SU-DHL-6 (cell line): ENCODE data around the gene APLP1.

Experiments
- H2AFZ ChIP-seq: fragments of 200-600 bp; sonication (generic); 2 replicates; pipeline ENCODE4 v1.6.1; 2014; ENCODE audit warnings: low read depth, mild to moderate bottlenecking, moderate library complexity, mixed read lengths, antibody characterized with exemption, low read length; ENCODE audit not compliant: severe bottlenecking
- H3F3A ChIP-seq: fragments of 200-600 bp; shearing (Covaris generic); 2 replicates; pipeline ENCODE4 v1.6.0; 2016; ENCODE audit warnings: antibody characterized with exemption, mild to moderate bottlenecking; ENCODE audit not compliant: insufficient read depth
- H3K27ac ChIP-seq: fragments of 200-600 bp; sonication (generic); 2 replicates; pipeline ENCODE4 v1.5.1; 2016; ENCODE audit warnings: low read depth, mild to moderate bottlenecking, low read length, moderate library complexity, mixed read lengths
- H3K27me3 ChIP-seq: fragments of 200-600 bp; sonication (generic), shearing (Covaris generic); 2 replicates; pipeline ENCODE4 v1.6.0; 2014; ENCODE audit warnings: mild to moderate bottlenecking, low read length
- H3K36me3 ChIP-seq: fragments of 200-600 bp; sonication (generic); 2 replicates; pipeline ENCODE4 v1.6.1; 2014; ENCODE audit warnings: mild to moderate bottlenecking, low read length, mixed read lengths
- H3K4me2 ChIP-seq: fragments of 300-600, 200-600 bp; shearing (Covaris generic), sonication (generic); 2 replicates; pipeline ENCODE4 v1.6.0; 2014; ENCODE audit warnings: low read length, low read depth, mild to moderate bottlenecking; ENCODE audit not compliant: poor library complexity, severe bottlenecking
- H3K4me3 ChIP-seq: fragments of 200-600 bp; sonication (generic); 2 replicates; pipeline ENCODE4 v1.5.1; 2014; ENCODE audit warnings: antibody characterized with exemption, low read length, mild to moderate bottlenecking, mixed read lengths; ENCODE audit not compliant: insufficient read depth, poor library complexity, severe bottlenecking
- H3K79me2 ChIP-seq: fragments of 200-600 bp; sonication (generic); 2 replicates; pipeline ENCODE4 v1.6.1; 2014; ENCODE audit warnings: mild to moderate bottlenecking, low read length, moderate library complexity; ENCODE audit not compliant: insufficient read depth
- H3K9ac ChIP-seq: fragments of 200-600 bp; sonication (generic); 2 replicates; pipeline ENCODE4 v1.7.0; 2014; ENCODE audit warnings: mild to moderate bottlenecking, low read length
- H3K9me2 ChIP-seq: fragments of 200-600 bp; sonication (generic); replicated peaks from 2 replicates; pipeline ENCODE4 v1.6.1; 2014; ENCODE audit warnings: low read length; ENCODE audit not compliant: insufficient read depth
- H3K9me3 ChIP-seq: fragments of 200-600 bp; sonication (generic); 2 replicates; pipeline ENCODE4 v1.6.1; 2014; ENCODE audit warnings: low read length, mixed read lengths; ENCODE audit not compliant: insufficient read depth
- H4K20me1 ChIP-seq: fragments of 200-600 bp; sonication (generic); 2 replicates; pipeline ENCODE4 v1.6.1; 2014; ENCODE audit warnings: low read depth, mild to moderate bottlenecking, antibody characterized with exemption, low read length, moderate library complexity, mixed read lengths
- EZH2phosphoT487 ChIP-seq: fragments of 200-600 bp; sonication (generic), shearing (Covaris generic); conservative IDR thresholded peaks from 2 replicates; pipeline ENCODE4 v1.6.1; 2018; ENCODE audit warnings: mild to moderate bottlenecking, antibody characterized with exemption, low read length, moderate library complexity, mixed read lengths
- TF ChIP-seq, protein P1 (sequence below): fragments of 200-600 bp; sonication (generic); IDR thresholded peaks from one replicate; pipeline ENCODE4 v1.5.1; 2017; ENCODE audit warnings: antibody characterized with exemption, mild to moderate bottlenecking, low read length, moderate library complexity; ENCODE audit not compliant: insufficient read depth, poor library complexity, severe bottlenecking

APLP1 gene

DNA sequence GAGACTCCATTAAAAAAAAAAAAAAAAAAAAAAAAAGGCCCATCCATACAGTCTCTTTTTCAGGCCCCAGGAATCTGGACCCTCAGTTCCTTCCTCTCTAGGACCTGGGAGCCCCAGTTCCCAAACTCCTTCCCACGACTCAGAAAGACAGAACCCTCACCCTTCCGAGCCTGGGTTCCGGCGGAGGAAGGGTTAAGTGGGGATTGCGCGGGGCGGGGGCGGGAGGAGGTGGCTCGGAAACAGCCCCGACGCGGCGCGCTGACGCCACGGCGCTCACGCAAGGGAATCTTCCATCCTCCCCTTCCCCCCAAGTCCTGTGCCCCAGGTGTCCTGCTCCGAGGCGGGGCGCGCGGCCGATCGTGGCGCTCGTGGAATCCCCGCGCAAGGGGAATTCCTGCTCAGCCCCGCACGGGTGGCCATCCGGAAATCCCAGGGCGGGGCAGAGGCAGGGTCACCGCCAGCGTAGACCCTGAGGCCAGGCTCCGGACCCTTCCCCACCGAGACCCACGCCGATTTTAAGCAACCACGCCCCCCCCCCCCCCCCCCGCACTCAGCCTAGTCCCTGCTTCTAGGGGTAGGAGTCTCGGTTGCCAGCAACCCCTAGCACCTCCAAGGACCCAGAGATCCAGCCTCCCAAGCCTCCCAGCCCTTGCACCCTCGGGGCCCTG, 31.3 kb downstream of the APLP1 start:
- no peaks in the 10 kb centered on the region for H4K20me1 ChIP-seq
- H3K9me3 ChIP-seq, result no peaks in the 10 kb centered on the region
- H3K79me2 ChIP-seq, result peaks cover 16% of the 10 kb centered on the region
- H3F3A ChIP-seq, result peaks cover 40% of the 10 kb centered on the region
- H3K27me3 ChIP-seq, result no peaks in the 10 kb centered on the region
- peak overlapping the region; percentile 73 for H3K4me2 ChIP-seq
- TF ChIP-seq EZH2phosphoT487, result no peak
- TF ChIP-seq, protein P1, sequence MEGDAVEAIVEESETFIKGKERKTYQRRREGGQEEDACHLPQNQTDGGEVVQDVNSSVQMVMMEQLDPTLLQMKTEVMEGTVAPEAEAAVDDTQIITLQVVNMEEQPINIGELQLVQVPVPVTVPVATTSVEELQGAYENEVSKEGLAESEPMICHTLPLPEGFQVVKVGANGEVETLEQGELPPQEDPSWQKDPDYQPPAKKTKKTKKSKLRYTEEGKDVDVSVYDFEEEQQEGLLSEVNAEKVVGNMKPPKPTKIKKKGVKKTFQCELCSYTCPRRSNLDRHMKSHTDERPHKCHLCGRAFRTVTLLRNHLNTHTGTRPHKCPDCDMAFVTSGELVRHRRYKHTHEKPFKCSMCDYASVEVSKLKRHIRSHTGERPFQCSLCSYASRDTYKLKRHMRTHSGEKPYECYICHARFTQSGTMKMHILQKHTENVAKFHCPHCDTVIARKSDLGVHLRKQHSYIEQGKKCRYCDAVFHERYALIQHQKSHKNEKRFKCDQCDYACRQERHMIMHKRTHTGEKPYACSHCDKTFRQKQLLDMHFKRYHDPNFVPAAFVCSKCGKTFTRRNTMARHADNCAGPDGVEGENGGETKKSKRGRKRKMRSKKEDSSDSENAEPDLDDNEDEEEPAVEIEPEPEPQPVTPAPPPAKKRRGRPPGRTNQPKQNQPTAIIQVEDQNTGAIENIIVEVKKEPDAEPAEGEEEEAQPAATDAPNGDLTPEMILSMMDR, result no peak
- H3K36me3 ChIP-seq, result peaks cover 9% of the 10 kb centered on the region
- H3K9ac ChIP-seq, result peak overlapping the region; percentile 99
- H3K27ac ChIP-seq, result peak overlapping the region; percentile 98
- no peaks in the 10 kb centered on the region for H3K9me2 ChIP-seq
- no peak overlapping the region for H2AFZ ChIP-seq
- peak overlapping the region; percentile 100 for H3K4me3 ChIP-seq

DNA sequence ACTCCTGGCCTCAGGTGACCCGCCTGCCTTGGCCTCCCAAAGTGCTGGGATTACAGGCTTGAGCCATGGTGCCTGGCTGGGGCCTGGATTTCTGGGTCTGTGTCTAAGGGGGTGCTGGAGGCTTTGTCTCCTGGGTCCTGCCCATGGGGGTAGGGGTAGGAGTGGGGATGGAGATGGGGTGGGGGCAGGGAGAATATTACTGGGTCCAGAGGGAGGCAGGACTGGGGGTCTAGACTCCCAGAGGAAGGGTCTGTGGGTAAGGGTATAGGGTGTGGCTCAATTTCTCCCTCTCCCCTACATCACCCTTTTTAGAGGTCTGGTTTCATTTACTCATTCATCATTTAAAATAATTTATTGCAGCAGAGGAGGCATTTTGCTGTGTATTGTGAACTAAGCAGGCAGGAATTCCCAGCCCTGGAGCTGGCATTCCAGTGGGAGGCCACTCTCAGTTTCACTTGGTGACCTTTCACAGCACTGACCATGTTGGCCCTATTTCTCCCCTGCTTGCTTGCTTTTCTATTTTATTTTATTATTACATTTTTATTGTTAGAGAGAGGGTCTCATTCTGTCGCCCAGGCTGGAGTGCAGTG, 32.8 kb downstream of the APLP1 start:
- Histone ChIP-seq H3K4me3 (peak overlapping the region; percentile 50), H3K9me3 (no peaks in the 10 kb centered on the region), H3K9me2 (no peaks in the 10 kb centered on the region), H3K79me2 (peaks cover 16% of the 10 kb centered on the region), H3F3A (peaks cover 44% of the 10 kb centered on the region), H3K4me2 (peak overlapping the region; percentile 73), H3K27me3 (no peaks in the 10 kb centered on the region), H3K36me3 (peaks cover 9% of the 10 kb centered on the region), H3K27ac (peak overlapping the region; percentile 98), H3K9ac (peak overlapping the region; percentile 99), H4K20me1 (no peaks in the 10 kb centered on the region), H2AFZ (no peak overlapping the region)
- TF ChIP-seq, protein P1, result no peak
- no peak for TF ChIP-seq EZH2phosphoT487

DNA sequence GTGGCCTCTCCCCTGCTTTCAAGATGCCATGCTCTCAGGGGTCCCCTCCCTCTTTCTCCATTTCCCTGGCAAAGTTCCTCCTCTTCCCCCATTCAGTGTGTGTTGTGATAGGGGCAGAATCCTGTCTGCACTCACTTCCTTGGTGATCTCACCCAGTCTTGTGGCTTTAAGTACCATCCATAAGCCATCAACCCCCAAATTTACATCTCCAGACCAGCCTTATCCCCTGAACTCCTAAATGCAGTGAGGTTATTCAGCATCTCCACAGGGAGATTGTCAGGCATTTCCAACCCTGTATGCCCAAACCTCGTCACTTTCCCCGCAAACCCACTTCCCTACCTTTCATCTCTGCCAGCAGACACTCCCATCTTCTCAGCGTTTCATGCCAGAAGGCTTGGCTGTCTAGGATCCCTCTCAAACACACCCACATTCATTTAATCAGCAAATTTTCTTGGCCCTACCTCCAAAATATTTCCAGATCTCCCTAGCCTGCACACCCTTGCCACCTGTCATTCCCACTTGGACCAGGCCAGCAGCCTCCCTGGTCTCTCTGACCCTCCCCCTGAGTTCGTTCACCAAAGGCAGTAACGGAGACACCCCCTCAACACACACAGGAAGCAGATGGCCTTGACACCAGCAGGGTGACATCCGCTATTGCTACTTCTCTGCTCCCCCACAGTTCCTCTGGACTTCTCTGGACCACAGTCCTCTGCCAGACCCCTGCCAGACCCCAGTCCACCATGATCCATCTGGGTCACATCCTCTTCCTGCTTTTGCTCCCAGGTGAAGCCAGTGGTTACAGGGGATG, 33.7 kb downstream of the APLP1 start, which contains the start of gene HCST:
Gene HCST, plus strand, starts transcription at position 676 of the 808 bp plus-strand sequence. Its CDS starts 65 bp downstream, at position 741.
- Histone ChIP-seq H3K4me3 (peak within 1 kb of the TSS; percentile 50), H2AFZ (peak within 1 kb of the TSS; percentile 38), H3K9ac (peak within 1 kb of the TSS; percentile 99), H3F3A (peaks cover 46% of the 10 kb centered on the region), H3K9me2 (no peaks in the 10 kb centered on the region), H3K79me2 (peaks cover 16% of the 10 kb centered on the region), H3K27ac (peak within 1 kb of the TSS; percentile 98), H3K9me3 (no peaks in the 10 kb centered on the region), H4K20me1 (no peaks in the 10 kb centered on the region), H3K27me3 (no peaks in the 10 kb centered on the region), H3K4me2 (peak within 1 kb of the TSS; percentile 73), H3K36me3 (peaks cover 5% of the 10 kb centered on the region)
- no peak for TF ChIP-seq EZH2phosphoT487
- TF ChIP-seq, protein P1, result no peak
